ENCODE data around the gene AP3S1. TPM values are rescaled to one million over a fixed set of nuclear protein-coding genes. Genes with fewer than 3 reads are reported as not detected.

AP3S1 gene
- total RNA-seq, 1 donor from 2014 or later: 157 TPM

- no peaks in the 10 kb centered on the region for H3K4me1 Mint-ChIP-seq
- no peaks in the 10 kb centered on the region for H3K27me3 Mint-ChIP-seq (ENCODE audit: insufficient read depth, low read depth)
- TF ChIP-seq EZH2phosphoT487 (IDR thresholded peaks at IDR 0.05): no peak
- TF ChIP-seq EZH2 (IDR thresholded peaks at IDR 0.05): no peak
- TF ChIP-seq CTCF (IDR thresholded peaks at IDR 0.05): no peak
- Histone ChIP-seq H3K27ac (no peak overlapping the region), H3K4me2 (no peak overlapping the region), H3K36me3 (no peaks in the 10 kb centered on the region), H3K4me3 (no peak overlapping the region), H3K4me1 (no peaks in the 10 kb centered on the region), H3K27me3 (no peaks in the 10 kb centered on the region), H4K20me1 (ENCODE audit: low read depth) (no peaks in the 10 kb centered on the region), H3F3A (ENCODE audit: low read depth) (no peaks in the 10 kb centered on the region), H3K79me2 (ENCODE audit: low read depth) (no peaks in the 10 kb centered on the region), H2AFZ (replicated peaks) (no peak overlapping the region), H3K9me3 (ENCODE audit: low read depth) (no peaks in the 10 kb centered on the region), H3K9ac (no peak overlapping the region)
- H3K9me3 Mint-ChIP-seq: no peaks in the 10 kb centered on the region
- no peak for DNase-seq (ENCODE audit: low spot score)
- H3K36me3 Mint-ChIP-seq: peaks cover 2% of the 10 kb centered on the region
- H3K27ac Mint-ChIP-seq: no peak overlapping the region
- H3K4me3 Mint-ChIP-seq: no peak overlapping the region
These were observed 52.6 kb downstream of the AP3S1 start for GRCh38 chr5:115894342-115894741.

GRCh38 chr5:115895821-115896220 is 54.1 kb downstream of the AP3S1 start:
- Mint-ChIP-seq H3K4me3 (no peak overlapping the region), H3K27ac (no peak overlapping the region), H3K9me3 (no peaks in the 10 kb centered on the region), H3K36me3 (peaks cover 2% of the 10 kb centered on the region), H3K27me3 (ENCODE audit: insufficient read depth, low read depth) (no peaks in the 10 kb centered on the region), H3K4me1 (no peaks in the 10 kb centered on the region)
- Histone ChIP-seq H4K20me1 (ENCODE audit: low read depth) (no peaks in the 10 kb centered on the region), H3K36me3 (no peaks in the 10 kb centered on the region), H3F3A (ENCODE audit: low read depth) (no peaks in the 10 kb centered on the region), H3K9me3 (ENCODE audit: low read depth) (no peaks in the 10 kb centered on the region), H3K4me3 (no peak overlapping the region), H3K27me3 (no peaks in the 10 kb centered on the region), H2AFZ (replicated peaks) (no peak overlapping the region), H3K4me1 (no peaks in the 10 kb centered on the region), H3K79me2 (ENCODE audit: low read depth) (no peaks in the 10 kb centered on the region), H3K27ac (no peak overlapping the region), H3K9ac (no peak overlapping the region), H3K4me2 (no peak overlapping the region)
- TF ChIP-seq EZH2 (IDR thresholded peaks at IDR 0.05): no peak
- TF ChIP-seq EZH2phosphoT487 (IDR thresholded peaks at IDR 0.05): no peak
- no peak for TF ChIP-seq CTCF (IDR thresholded peaks at IDR 0.05)
- no peak for DNase-seq (ENCODE audit: low spot score)

GRCh38 chr5:115898656-115899055 is 56.9 kb downstream of the AP3S1 start:
- H3K27me3 Mint-ChIP-seq (ENCODE audit: insufficient read depth, low read depth): no peaks in the 10 kb centered on the region
- H3K36me3 Mint-ChIP-seq: peaks cover 2% of the 10 kb centered on the region
- TF ChIP-seq CTCF (IDR thresholded peaks at IDR 0.05) (no peak), EZH2 (IDR thresholded peaks at IDR 0.05) (no peak), EZH2phosphoT487 (IDR thresholded peaks at IDR 0.05) (no peak)
- Histone ChIP-seq H3K4me3 (no peak overlapping the region), H3F3A (ENCODE audit: low read depth) (no peaks in the 10 kb centered on the region), H2AFZ (replicated peaks) (no peak overlapping the region), H3K27me3 (no peaks in the 10 kb centered on the region), H3K4me1 (no peaks in the 10 kb centered on the region), H3K4me2 (no peak overlapping the region), H3K9me3 (ENCODE audit: low read depth) (no peaks in the 10 kb centered on the region), H3K79me2 (ENCODE audit: low read depth) (no peaks in the 10 kb centered on the region), H3K27ac (no peak overlapping the region), H3K36me3 (no peaks in the 10 kb centered on the region), H4K20me1 (ENCODE audit: low read depth) (no peaks in the 10 kb centered on the region), H3K9ac (no peak overlapping the region)
- H3K27ac Mint-ChIP-seq: no peak overlapping the region
- no peaks in the 10 kb centered on the region for H3K9me3 Mint-ChIP-seq
- no peaks in the 10 kb centered on the region for H3K4me1 Mint-ChIP-seq
- no peak for DNase-seq (ENCODE audit: low spot score)
- no peak overlapping the region for H3K4me3 Mint-ChIP-seq
